HCT116 (cell line): ENCODE measurements around the gene DDI2. TPM values are rescaled to one million over a fixed set of nuclear protein-coding genes. Genes with fewer than 3 reads are reported as not detected.

Experiments used
- ATAC-seq: fragments of 200-7000 bp; cut with Tn5 transposase; 2 replicates; pipeline ENCODE4 v1.9.1; 2020; ENCODE audit warnings: mild to moderate bottlenecking, moderate library complexity
- BruUV-seq: library from RNA; stranded (reverse); fragments of 400-500 nt; replicated peaks from 2 replicates; lab custom pipeline; 2021; lab: Mats Ljungman, UMichigan
- CTCF ChIA-PET: fragments of 300-600 bp; sonication (Branson Sonifier 250); formaldehyde crosslinking; loops from one replicate; lab custom pipeline; 2021; ENCODE audit warnings: antibody characterized with exemption; lab: Charles Lee
- POLR2A ChIA-PET: fragments of 300-600, 350-600 bp; sonication (Branson Sonifier 250); formaldehyde crosslinking; loops from one replicate; lab custom pipeline; 2021; ENCODE audit warnings: antibody characterized with exemption; lab: Charles Lee
- RAD21 ChIA-PET, 2 experiments: fragments of 300-600 bp; sonication (Branson Sonifier 250); formaldehyde crosslinking; loops; one replicate each; lab custom pipeline; 2023; ENCODE audit warnings: low total read pairs in 2 of 2; ENCODE audit not compliant: uncharacterized antibody in 2 of 2, unreplicated experiment in 2 of 2, low non-redundant PET in 1 of 2; lab: Charles Lee
- DNase-seq: peaks from one replicate; pipeline ENCODE4 v3.0.0-alpha.2; 2010; ENCODE audit warnings: low read depth, low spot score
- H2AFZ ChIP-seq: fragments of 200-600 bp; shearing (Covaris generic), sonication (generic); 2 replicates; pipeline ENCODE4 v1.6.1; 2017; ENCODE audit warnings: low read depth, mixed run types, mixed read lengths, antibody characterized with exemption, low read length; ENCODE audit not compliant: poor library complexity, severe bottlenecking
- H3K27ac ChIP-seq: 2 replicates; pipeline ENCODE4 v1.5.1; 2012; ENCODE audit warnings: low read depth, low read length
- H3K27me3 ChIP-seq: fragments of 200-600 bp; sonication (generic); 2 replicates; pipeline ENCODE4 v1.6.1; 2016; ENCODE audit warnings: mixed run types, low read length, mixed read lengths; ENCODE audit not compliant: insufficient read depth
- H3K36me3 ChIP-seq, 2 experiments: fragments of 200-500 bp in 1 of 2; fragments of 200-600 bp in 1 of 2; sonication (Bioruptor generic) in 1 of 2; sonication (generic) in 1 of 2; 2 replicates each; pipeline versions ENCODE4 v1.5.1 to v1.6.1; 2014 to 2016; ENCODE audit warnings: low read length in 2 of 2, inconsistent platforms in 1 of 2, mixed read lengths in 1 of 2, mixed run types in 1 of 2; ENCODE audit not compliant: insufficient read depth in 2 of 2, control insufficient read depth in 1 of 2
- H3K4me1 ChIP-seq, 2 experiments: fragments of 200-600 bp in 1 of 2; sonication (generic) in 1 of 2; 2 replicates each; pipeline versions ENCODE4 v1.5.1 to v1.6.1; 2012 to 2017; ENCODE audit warnings: low read length in 2 of 2, inconsistent platforms in 1 of 2, mild to moderate bottlenecking in 1 of 2, mixed read lengths in 1 of 2, mixed run types in 1 of 2, moderate library complexity in 1 of 2; ENCODE audit not compliant: insufficient read depth in 2 of 2, control insufficient read depth in 1 of 2
- H3K4me2 ChIP-seq: fragments of 200-600 bp; sonication (generic); 2 replicates; pipeline ENCODE4 v1.6.1; 2017; ENCODE audit warnings: mixed run types, low read length, mixed read lengths
- H3K4me3 ChIP-seq, 2 experiments: fragments of 200-600 bp in 1 of 2; sonication (generic) in 1 of 2; replicated peaks in 1 of 2; 2 replicates each; pipeline ENCODE4 v1.5.1; 2011 to 2016; ENCODE audit warnings: low read length in 2 of 2, control low read depth in 1 of 2, low read depth in 1 of 2, mild to moderate bottlenecking in 1 of 2, mixed read lengths in 1 of 2, mixed run types in 1 of 2
- H3K79me2 ChIP-seq: fragments of 200-600 bp; sonication (generic); 2 replicates; pipeline ENCODE4 v1.6.1; 2017; ENCODE audit warnings: mild to moderate bottlenecking, mixed run types, low read length, moderate library complexity, mixed read lengths; ENCODE audit not compliant: insufficient read depth
- H3K9ac ChIP-seq: fragments of 200-600 bp; sonication (generic); 2 replicates; pipeline ENCODE4 v1.6.1; 2016; ENCODE audit warnings: low read length, mixed read lengths
- H3K9me2 ChIP-seq: fragments of 200-600 bp; sonication (generic), shearing (Covaris generic); 2 replicates; pipeline ENCODE4 v1.6.1; 2017; ENCODE audit warnings: mixed run types, mild to moderate bottlenecking, moderate library complexity; ENCODE audit not compliant: insufficient read depth
- H3K9me3 ChIP-seq, 2 experiments: fragments of 200-500 bp in 1 of 2; fragments of 200-600 bp in 1 of 2; sonication (Bioruptor generic) in 1 of 2; sonication (generic) in 1 of 2; 2 replicates each; pipeline ENCODE4 v1.6.1; 2014 to 2017; ENCODE audit warnings: low read length in 2 of 2, mixed read lengths in 2 of 2, inconsistent platforms in 1 of 2, low read depth in 1 of 2, mild to moderate bottlenecking in 1 of 2, mixed run types in 1 of 2, moderate library complexity in 1 of 2; ENCODE audit not compliant: control insufficient read depth in 1 of 2, insufficient read depth in 1 of 2
- H4K20me1 ChIP-seq: fragments of 200-600 bp; sonication (generic), shearing (Covaris generic); 2 replicates; pipeline ENCODE4 v1.6.1; 2017; ENCODE audit warnings: mixed run types, mild to moderate bottlenecking, moderate library complexity; ENCODE audit not compliant: insufficient read depth
- CEBPB ChIP-seq: IDR thresholded peaks from 2 replicates; pipeline ENCODE4 v1.6.1; 2012; ENCODE audit warnings: low read depth
- EZH2phosphoT487 ChIP-seq: fragments of 200-600 bp; IDR thresholded peaks from 2 replicates; pipeline ENCODE4 v1.6.1; 2018; ENCODE audit warnings: antibody characterized with exemption, borderline replicate concordance
- REST ChIP-seq: IDR thresholded peaks from 2 replicates; pipeline ENCODE4 v1.6.1; 2012; ENCODE audit warnings: low read depth
- SRF ChIP-seq: IDR thresholded peaks from 2 replicates; pipeline ENCODE4 v1.6.1; 2012; ENCODE audit warnings: low read depth
- ZFX ChIP-seq: fragments of 450-650 bp; IDR thresholded peaks from 2 replicates; pipeline ENCODE4 v1.6.1; 2017
- ZNF274 ChIP-seq: fragments of 200-500 bp; sonication (Bioruptor generic); IDR thresholded peaks from 2 replicates; pipeline ENCODE4 v1.6.1; 2014; ENCODE audit warnings: mild to moderate bottlenecking, low read depth, low read length, inconsistent platforms
- intact Hi-C: fragments of 100-400 bp; cut with micrococcal nuclease; formaldehyde crosslinking; loops from 2 replicates; pipeline ENCODE4 v1.10.0; 2022
- total RNA-seq: library from RNA; stranded (reverse); gene quantifications from one replicate; pipeline ENCODE4 v1.2.1, GENCODE V29; 2021; ENCODE audit not compliant: unreplicated experiment

Gene DDI2
- total RNA-seq, 1 experiment from 2014 or later: 26.3 TPM

DNA sequence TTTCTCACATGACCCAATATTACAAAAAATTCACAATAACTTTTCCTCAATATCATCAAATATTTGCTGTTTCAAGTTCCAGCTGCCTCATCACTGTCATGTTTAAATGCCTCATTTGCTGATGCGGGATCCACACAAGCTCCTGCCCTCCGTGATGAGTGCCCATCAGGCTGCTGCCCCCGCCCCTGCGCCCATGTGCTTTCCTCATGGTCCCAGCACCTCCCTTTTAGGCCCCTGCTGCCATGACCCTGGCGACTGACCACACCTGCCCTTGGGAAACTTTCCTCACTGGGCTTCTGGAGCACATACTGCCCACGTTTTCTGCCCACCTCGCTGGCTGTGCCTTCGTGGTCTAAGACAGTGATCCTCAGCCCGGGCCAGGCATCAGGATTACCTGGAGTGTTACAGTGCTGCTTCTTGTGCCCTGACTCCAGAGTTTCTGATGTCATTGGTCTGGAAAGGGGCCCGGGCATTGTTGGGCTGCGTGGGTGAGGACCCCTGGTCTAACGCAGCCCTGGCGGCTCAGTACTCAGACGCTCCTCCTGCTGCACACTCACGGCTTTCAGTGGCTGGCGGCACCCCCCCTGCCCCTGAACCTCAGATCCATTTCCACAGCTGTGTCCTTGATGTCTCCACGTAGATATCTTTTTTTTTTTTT lies 87.4 kb downstream of the DDI2 start:
- H3K9me2 ChIP-seq: no peaks in the 10 kb centered on the region
- DNase-seq: no peak
- no TSS peak for BruUV-seq
- no peak overlapping the region for H3K4me3 ChIP-seq
- no peak overlapping the region for H3K4me2 ChIP-seq
- H3K79me2 ChIP-seq: peaks cover 21% of the 10 kb centered on the region; the same call in 1 of the 2 replicates
- H4K20me1 ChIP-seq: no peaks in the 10 kb centered on the region
- H3K9me3 ChIP-seq: no peaks in the 10 kb centered on the region
- H3K4me1 ChIP-seq: peaks cover 0 to 3% of the 10 kb centered on the region in 2 experiments; a peak in 1 of 4 replicates
- TF ChIP-seq REST: no peak
- no peak for TF ChIP-seq SRF
- no peak for TF ChIP-seq EZH2phosphoT487
- TF ChIP-seq CEBPB: no peak
- no peak for TF ChIP-seq ZNF274
- no peak for TF ChIP-seq ZFX
- POLR2A ChIA-PET: no interaction called here
- no peaks in the 10 kb centered on the region for H3K36me3 ChIP-seq
- RAD21 ChIA-PET: no interaction called here
- intact Hi-C loops: no loop called here
- no peak for ATAC-seq
- no peak overlapping the region for H3K27ac ChIP-seq
- no peak overlapping the region for H2AFZ ChIP-seq
- CTCF ChIA-PET: no interaction called here
- no peak overlapping the region for H3K9ac ChIP-seq
- no peaks in the 10 kb centered on the region for H3K27me3 ChIP-seq
